PC-9 (cell line): ENCODE measurements around the gene AATF. TPM values are rescaled to one million over a fixed set of nuclear protein-coding genes. Genes with fewer than 3 reads are reported as not detected.

Source experiments
- BruUV-seq: library from RNA; stranded (reverse); fragments of 400-500 nt; replicated peaks from 2 replicates; lab custom pipeline; 2021; lab: Mats Ljungman, UMichigan
- CTCF ChIA-PET: fragments of 300-600 bp; sonication (Branson Sonifier 250); formaldehyde crosslinking; loops from one replicate; lab custom pipeline; 2022; ENCODE audit warnings: antibody characterized with exemption; lab: Charles Lee
- POLR2A ChIA-PET: fragments of 300-600 bp; sonication (Branson Sonifier 250); formaldehyde crosslinking; loops from one replicate; lab custom pipeline; 2022; ENCODE audit warnings: antibody characterized with exemption; ENCODE audit not compliant: unreplicated experiment; lab: Charles Lee
- DNase-seq, 2 experiments: peaks; one replicate each; pipeline versions ENCODE4 v3.0.0 to v3.0.0-alpha.2; 2015 to 2022; ENCODE audit warnings: mixed read lengths in 1 of 2
- H2AFZ ChIP-seq: fragments of 200-600 bp; sonication (generic); 2 replicates; pipeline ENCODE4 v1.8.1; 2017; ENCODE audit warnings: antibody characterized with exemption
- H3F3A ChIP-seq: fragments of 200-600 bp; sonication (generic); 2 replicates; pipeline ENCODE4 v1.8.1; 2017; ENCODE audit warnings: antibody characterized with exemption, mild to moderate bottlenecking, low read depth; ENCODE audit not compliant: insufficient read depth
- H3K27ac ChIP-seq: fragments of 200-600 bp; sonication (generic); 2 replicates; pipeline ENCODE4 v1.6.1; 2016; ENCODE audit warnings: mixed run types
- H3K27me3 ChIP-seq: fragments of 200-600 bp; sonication (generic); 2 replicates; pipeline ENCODE4 v1.6.1; 2016; ENCODE audit warnings: low read depth, mixed run types; ENCODE audit not compliant: insufficient read depth
- H3K36me3 ChIP-seq: fragments of 200-600 bp; sonication (generic); 2 replicates; pipeline ENCODE4 v1.6.1; 2016; ENCODE audit warnings: low read depth, mixed run types
- H3K4me1 ChIP-seq: fragments of 200-600 bp; sonication (generic); replicated peaks from 2 replicates; pipeline ENCODE4 v1.6.1; 2016; ENCODE audit warnings: mixed run types; ENCODE audit not compliant: insufficient read depth
- H3K4me2 ChIP-seq: fragments of 200-600 bp; sonication (generic); 2 replicates; pipeline ENCODE4 v1.6.1; 2017; ENCODE audit warnings: mixed run types
- H3K4me3 ChIP-seq: fragments of 200-600 bp; sonication (generic); 2 replicates; pipeline ENCODE4 v1.6.1; 2016; ENCODE audit warnings: mixed run types
- H3K79me2 ChIP-seq: fragments of 200-600 bp; sonication (generic); 2 replicates; pipeline ENCODE4 v1.6.1; 2017; ENCODE audit warnings: low read depth, mixed run types
- H3K9me2 ChIP-seq: fragments of 200-600 bp; sonication (generic); 2 replicates; pipeline ENCODE4 v1.8.1; 2017; ENCODE audit warnings: mild to moderate bottlenecking; ENCODE audit not compliant: insufficient read depth
- H3K9me3 ChIP-seq: fragments of 200-600 bp; sonication (generic); 2 replicates; pipeline ENCODE4 v1.8.1; 2016; ENCODE audit warnings: low read depth; ENCODE audit not compliant: insufficient read depth
- H4K20me1 ChIP-seq: fragments of 200-600 bp; sonication (generic); 2 replicates; pipeline ENCODE4 v1.8.1; 2017; ENCODE audit not compliant: insufficient read depth
- EZH2 ChIP-seq: fragments of 200-600 bp; sonication (generic); IDR thresholded peaks from 2 replicates; pipeline ENCODE4 v1.8.0; 2017; ENCODE audit warnings: antibody characterized with exemption, low read depth
- intact Hi-C: fragments of 100-400 bp; cut with micrococcal nuclease; formaldehyde crosslinking; loops from one replicate; pipeline ENCODE4 v1.10.0; 2022; ENCODE audit not compliant: unreplicated experiment
- total RNA-seq: library from RNA; stranded (reverse); gene quantifications from 2 replicates; pipeline ENCODE4 v1.2.3, GENCODE V29; 2021
- TF ChIP-seq, protein P1 (sequence below): fragments of 200-600 bp; sonication (generic); conservative IDR thresholded peaks from 2 replicates; pipeline ENCODE4 v1.6.1; 2017; ENCODE audit warnings: mixed run types, antibody characterized with exemption, mild to moderate bottlenecking, moderate library complexity

AATF gene
- total RNA-seq, 1 experiment from 2014 or later = 71.4 TPM

DNA sequence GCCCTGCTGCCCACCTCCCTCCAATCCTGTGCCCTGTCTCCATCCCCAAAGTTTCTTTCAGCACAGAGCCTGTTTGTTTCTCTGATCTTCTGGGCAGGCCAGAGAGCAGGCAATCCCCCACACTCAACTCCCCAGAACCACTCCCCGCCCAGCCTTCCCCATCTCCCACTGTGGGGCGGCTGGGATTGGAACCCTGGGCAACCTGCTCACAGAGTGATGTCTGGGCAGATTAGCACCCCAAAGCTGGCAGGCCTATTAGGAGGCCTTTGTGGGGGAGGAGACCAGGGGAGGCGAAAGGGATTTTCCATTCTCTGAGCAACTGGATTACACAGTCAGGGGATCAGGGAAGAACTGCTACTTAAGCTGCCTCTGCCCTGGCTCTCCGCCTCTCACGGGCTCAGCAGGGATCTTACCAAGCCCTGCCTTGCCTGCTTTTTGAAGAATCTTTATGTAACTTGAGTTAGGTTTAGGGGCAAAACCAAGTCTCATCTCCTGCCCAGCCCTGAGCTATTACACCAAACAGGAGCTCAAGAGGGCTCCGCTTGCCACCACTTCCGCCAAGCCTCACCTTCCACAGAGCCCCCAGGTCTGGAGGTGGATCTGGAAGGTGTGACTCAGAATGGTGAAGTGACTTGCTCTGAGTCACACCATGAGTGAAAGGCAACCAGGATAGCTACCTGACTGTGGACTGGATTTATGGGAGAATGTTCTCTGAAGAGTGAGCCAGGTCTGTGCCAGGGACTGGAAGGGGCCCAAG lies 27.5 kb upstream of the AATF start:
- Histone ChIP-seq H3K4me3 (peak overlapping the region; percentile 45), H3K4me1 (peaks cover 93% of the 10 kb centered on the region), H3K9me3 (no peaks in the 10 kb centered on the region), H3K9me2 (no peaks in the 10 kb centered on the region), H3K4me2 (peak overlapping the region; percentile 86), H3K27me3 (no peaks in the 10 kb centered on the region), H3K27ac (peak overlapping the region; percentile 99), H2AFZ (no peak overlapping the region), H3F3A (peaks cover 82% of the 10 kb centered on the region), H4K20me1 (no peaks in the 10 kb centered on the region), H3K36me3 (no peaks in the 10 kb centered on the region), H3K79me2 (peaks cover 27% of the 10 kb centered on the region)
- ChIA-PET CTCF (no interaction called here), POLR2A (interaction anchor here (0.6 to 0.7 kb wide), 3 partner anchors 11 to 157 kb away, joined by 3 to 5 read pairs (median 3); no protein-coding TSS in a partner anchor)
- BruUV-seq = TSS peak; percentile 36
- DNase-seq = peak; percentile 85 to 99
- TF ChIP-seq, protein P1, sequence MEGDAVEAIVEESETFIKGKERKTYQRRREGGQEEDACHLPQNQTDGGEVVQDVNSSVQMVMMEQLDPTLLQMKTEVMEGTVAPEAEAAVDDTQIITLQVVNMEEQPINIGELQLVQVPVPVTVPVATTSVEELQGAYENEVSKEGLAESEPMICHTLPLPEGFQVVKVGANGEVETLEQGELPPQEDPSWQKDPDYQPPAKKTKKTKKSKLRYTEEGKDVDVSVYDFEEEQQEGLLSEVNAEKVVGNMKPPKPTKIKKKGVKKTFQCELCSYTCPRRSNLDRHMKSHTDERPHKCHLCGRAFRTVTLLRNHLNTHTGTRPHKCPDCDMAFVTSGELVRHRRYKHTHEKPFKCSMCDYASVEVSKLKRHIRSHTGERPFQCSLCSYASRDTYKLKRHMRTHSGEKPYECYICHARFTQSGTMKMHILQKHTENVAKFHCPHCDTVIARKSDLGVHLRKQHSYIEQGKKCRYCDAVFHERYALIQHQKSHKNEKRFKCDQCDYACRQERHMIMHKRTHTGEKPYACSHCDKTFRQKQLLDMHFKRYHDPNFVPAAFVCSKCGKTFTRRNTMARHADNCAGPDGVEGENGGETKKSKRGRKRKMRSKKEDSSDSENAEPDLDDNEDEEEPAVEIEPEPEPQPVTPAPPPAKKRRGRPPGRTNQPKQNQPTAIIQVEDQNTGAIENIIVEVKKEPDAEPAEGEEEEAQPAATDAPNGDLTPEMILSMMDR = no peak
- no peak for TF ChIP-seq EZH2
- intact Hi-C loops = loop anchor here (1.0 to 5.0 kb wide), 3 partner anchors 15 to 190 kb away; no protein-coding TSS in a partner anchor

DNA sequence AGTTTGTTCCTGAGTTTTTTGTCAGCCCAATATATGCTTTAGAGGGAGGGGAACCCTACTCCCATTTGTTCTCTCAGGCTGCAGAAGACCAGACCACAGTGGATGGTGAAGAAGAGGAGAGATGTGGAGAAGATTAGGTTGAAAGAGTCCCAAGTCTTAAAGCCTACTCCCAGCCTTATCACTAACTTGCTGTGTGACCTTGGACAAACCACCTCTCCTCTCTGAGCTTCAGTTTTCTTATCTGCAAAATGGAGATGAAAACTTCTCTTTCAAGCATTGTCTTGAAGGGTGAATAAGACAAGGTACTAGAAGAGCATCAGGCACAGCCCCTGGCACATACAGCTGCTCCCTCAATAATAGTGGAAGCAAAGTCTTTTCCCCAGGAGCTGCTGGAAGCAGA lies 26.6 kb upstream of the AATF start:
- intact Hi-C loops = loop anchor here (5.0 kb wide), 1 partner anchor 70 kb away; no protein-coding TSS in a partner anchor
- H3K9me2 ChIP-seq = no peaks in the 10 kb centered on the region
- POLR2A ChIA-PET = no interaction called here
- H3K27me3 ChIP-seq = no peaks in the 10 kb centered on the region
- no peak for DNase-seq
- peak overlapping the region; percentile 8; the same call in 1 of the 2 replicates for H3K4me3 ChIP-seq
- peaks cover 98% of the 10 kb centered on the region for H3K4me1 ChIP-seq
- TF ChIP-seq EZH2 = no peak
- TF ChIP-seq, protein P1 = no peak
- peaks cover 30% of the 10 kb centered on the region for H3K79me2 ChIP-seq
- peak overlapping the region; percentile 99 for H3K27ac ChIP-seq
- H3K4me2 ChIP-seq = peak overlapping the region; percentile 71
- H2AFZ ChIP-seq = no peak overlapping the region
- CTCF ChIA-PET = no interaction called here
- BruUV-seq = TSS peak; percentile 48
- H3F3A ChIP-seq = peaks cover 90% of the 10 kb centered on the region
- H3K36me3 ChIP-seq = no peaks in the 10 kb centered on the region
- no peaks in the 10 kb centered on the region for H4K20me1 ChIP-seq
- H3K9me3 ChIP-seq = no peaks in the 10 kb centered on the region

DNA sequence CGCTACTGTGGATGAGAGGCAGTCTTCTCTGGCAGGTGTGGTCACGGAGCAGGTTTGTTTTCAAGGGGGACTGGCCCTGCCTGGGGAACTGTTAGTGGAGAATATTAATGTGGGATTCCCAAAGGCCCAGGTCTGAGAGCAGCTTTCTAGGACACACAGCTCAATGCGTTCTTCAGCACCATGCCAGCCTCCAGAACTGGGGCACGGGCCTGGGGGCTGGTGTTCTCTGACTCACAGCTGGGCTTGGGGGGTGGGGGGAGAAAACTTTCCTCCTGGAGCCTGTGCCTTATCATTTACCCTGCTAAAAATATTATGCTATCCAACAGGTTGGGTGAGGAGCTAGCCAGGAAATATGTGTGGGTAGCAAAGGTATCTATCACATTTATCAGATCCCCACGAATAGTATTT lies 24.9 kb upstream of the AATF start:
- BruUV-seq = no TSS peak
- H3K27me3 ChIP-seq = no peaks in the 10 kb centered on the region
- peaks cover 35% of the 10 kb centered on the region for H3K79me2 ChIP-seq
- peak overlapping the region; percentile 16; the same call in 1 of the 2 replicates for H3K4me3 ChIP-seq
- peak overlapping the region; percentile 99 for H3K27ac ChIP-seq
- peak; percentile 53 to 91 for DNase-seq
- no peaks in the 10 kb centered on the region for H3K9me2 ChIP-seq
- H4K20me1 ChIP-seq = no peaks in the 10 kb centered on the region
- no peaks in the 10 kb centered on the region for H3K9me3 ChIP-seq
- TF ChIP-seq EZH2 = no peak
- TF ChIP-seq, protein P1 = no peak
- POLR2A ChIA-PET = interaction anchor here (0.6 kb wide), 1 partner anchor 21 kb away, joined by 4 read pairs; no protein-coding TSS in a partner anchor
- H3K36me3 ChIP-seq = no peaks in the 10 kb centered on the region
- peaks cover 84% of the 10 kb centered on the region for H3F3A ChIP-seq
- CTCF ChIA-PET = interaction anchor here (0.6 to 0.8 kb wide), 2 partner anchors 14 to 30 kb away, joined by 3 to 10 read pairs; no protein-coding TSS in a partner anchor
- peaks cover 92% of the 10 kb centered on the region for H3K4me1 ChIP-seq
- intact Hi-C loops = loop anchor here (5.0 kb wide), 1 partner anchor 72 kb away; no protein-coding TSS in a partner anchor
- peak overlapping the region; percentile 71 for H3K4me2 ChIP-seq
- H2AFZ ChIP-seq = no peak overlapping the region
